CD4-positive, alpha-beta T cell treated with Interleukin-10 for 1 hour (primary cell): ENCODE results near the gene WBP4.

Experiments used
- DNase-seq: peaks from one replicate; pipeline ENCODE4 v3.0.0-alpha.2; 2020

Gene WBP4

DNA sequence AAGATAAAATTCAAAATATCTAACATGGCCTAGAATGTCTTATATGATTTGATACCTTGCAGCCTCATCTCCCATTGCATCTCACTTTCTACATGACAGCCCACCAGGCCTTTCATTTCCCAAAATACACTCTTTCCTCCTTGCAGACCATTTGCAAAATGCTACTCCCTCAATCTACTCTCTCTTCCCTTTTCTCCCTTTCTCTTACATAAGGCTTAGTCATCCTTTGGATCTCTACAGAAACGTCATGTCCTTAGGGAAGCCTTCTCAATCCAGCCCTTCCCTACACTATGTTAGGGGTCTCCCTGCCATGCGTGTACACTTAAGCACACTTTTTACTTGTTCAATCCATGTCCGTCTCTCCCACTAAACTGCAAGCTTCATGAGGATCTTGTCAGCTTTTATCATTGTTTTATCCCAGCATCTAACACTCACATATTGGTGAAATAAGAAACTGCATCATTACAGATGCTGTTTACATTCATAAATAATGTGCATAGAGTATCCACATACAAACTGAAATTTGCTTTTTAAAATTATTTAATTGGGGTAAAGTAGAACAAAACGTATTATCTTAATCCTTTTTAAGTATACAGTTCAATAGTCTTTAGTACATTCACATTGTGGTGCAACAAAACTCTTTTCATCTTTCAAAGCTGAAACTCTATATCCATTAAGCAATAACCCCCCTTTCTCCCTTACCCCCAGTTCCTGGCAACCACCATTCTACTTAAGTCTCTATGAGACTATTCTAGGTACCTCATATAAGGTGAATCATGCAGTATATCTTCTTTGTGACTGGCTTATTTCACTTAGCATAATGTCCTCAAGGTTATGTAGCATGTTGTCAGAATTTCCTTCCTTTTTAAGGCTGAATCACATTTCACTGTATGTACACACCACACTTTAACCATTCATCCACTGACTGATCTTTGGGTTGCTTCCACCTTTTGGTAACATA, 11.5 kb upstream of the WBP4 start:
- no peak for DNase-seq

GRCh38 chr13:41052441-41052840, 8.9 kb upstream of the WBP4 start:
- DNase-seq, result no peak

GRCh38 chr13:41053384-41053826, 7.9 kb upstream of the WBP4 start:
- DNase-seq, result peak; percentile 28

DNA sequence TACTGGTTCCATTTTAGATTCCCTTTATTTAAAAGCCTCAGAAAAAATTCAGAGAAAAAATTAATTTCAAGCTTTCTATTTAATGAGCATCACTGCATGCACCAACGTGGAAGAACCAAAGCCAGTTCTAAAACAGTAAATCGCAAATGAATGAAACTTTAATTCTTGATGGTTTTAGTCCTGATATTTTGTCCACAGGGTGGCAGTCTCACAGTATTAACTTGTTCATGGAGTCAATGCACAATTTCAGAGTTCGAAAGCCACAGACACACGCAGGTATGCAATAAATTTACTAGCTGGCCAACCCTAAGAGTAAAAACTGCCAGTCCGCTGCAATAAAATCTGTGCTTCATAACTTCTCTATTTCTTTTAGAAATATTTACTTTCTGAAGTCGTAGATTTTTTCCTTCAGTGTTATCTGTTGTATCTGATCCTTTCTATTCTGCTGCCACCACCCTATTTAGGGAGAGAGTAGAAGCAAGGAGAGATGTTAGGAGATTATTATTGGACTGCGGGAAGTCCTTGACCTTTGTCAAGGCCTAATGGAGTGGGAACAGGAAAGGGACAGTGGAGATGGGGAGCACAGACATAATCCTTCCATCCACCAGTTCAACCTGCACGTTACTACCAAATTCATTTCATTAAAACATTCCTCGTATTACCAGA, 7.0 kb upstream of the WBP4 start:
- peak; percentile 73 for DNase-seq

GRCh38 chr13:41054919-41055619, 6.2 kb upstream of the WBP4 start:
- no peak for DNase-seq

DNA sequence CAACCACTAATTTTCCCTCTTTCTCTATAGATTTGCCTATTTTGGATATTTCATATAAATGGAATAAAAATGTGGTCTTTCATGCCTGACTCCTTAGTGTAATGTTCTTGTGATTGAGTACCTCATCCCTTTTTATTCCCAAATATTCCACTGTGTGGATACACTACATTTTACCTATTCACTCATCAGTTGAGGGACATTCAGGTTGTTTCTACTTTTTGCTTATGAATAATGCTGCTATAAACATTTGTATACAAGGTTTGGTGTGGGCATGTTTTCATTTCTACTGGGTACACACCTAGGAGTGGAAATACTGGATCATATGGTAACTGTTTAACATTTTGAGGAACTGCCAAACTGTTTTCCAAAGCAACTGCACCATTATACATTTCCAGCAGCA, 5.1 kb upstream of the WBP4 start:
- no peak for DNase-seq

GRCh38 chr13:41056826-41057711, 4.2 kb upstream of the WBP4 start:
- DNase-seq, result no peak

GRCh38 chr13:41058295-41059070, 2.8 kb upstream of the WBP4 start:
- no peak for DNase-seq

- no peak for DNase-seq
Observed at GRCh38 chr13:41059456-41060081, 1.7 kb upstream of the WBP4 start.

DNA sequence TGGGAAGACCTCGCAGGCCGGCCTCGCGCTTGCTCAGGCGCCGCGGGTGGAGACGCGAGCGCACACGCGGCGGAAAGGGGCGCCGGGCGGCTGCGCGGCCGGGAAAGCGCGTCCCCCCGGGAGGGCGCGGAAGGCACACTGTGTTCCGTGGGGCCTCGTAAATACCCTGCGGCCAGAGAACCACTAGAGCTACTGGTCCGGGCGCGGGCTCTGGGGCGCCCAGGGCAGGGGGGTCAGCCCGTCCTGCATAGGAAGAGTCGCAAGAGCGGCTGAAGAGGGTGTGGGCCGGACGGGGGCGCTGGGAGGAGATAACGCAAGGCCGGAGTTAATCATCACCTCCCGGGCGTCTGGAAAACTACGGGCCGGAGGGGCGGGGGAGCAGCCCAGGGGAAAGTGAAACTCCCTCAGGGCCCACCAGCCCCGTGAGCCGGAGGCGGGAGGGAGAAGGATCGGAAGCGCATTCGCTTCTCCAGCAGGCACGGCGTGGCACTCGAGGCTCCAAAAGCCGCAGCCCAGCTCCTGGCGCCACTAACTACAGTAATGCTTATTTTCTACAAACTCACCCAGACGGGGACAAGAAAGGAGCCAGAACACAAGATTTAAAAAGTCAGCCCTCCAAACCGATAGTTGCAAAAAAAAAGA, 1.1 kb upstream of the WBP4 start:
- peak; percentile 72 for DNase-seq

- peak; percentile 85 for DNase-seq
Observed at GRCh38 chr13:41060724-41061074, 610 bp upstream of the WBP4 start.

GRCh38 chr13:41061914-41062837, 867 bp downstream of the WBP4 start:
- DNase-seq, result no peak

DNA sequence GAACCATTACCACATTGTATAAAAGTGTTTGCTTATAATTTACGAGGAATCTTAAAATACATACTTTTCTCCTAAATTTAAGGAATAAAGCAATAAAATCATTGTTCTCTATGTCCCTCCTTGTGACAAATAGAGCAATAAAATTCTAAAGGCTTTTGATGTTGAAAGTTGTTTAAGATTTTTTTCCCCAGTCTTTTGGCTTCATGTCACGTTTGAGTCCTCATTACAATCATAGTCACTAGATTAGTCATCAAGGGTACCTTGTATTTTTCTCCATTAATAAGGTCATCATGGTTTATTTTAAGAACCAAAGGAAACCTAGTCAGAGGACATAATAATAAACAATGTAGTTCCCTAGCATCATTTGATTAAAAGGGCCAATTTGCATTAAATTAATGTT, 3.2 kb downstream of the WBP4 start:
- DNase-seq, result no peak

DNA sequence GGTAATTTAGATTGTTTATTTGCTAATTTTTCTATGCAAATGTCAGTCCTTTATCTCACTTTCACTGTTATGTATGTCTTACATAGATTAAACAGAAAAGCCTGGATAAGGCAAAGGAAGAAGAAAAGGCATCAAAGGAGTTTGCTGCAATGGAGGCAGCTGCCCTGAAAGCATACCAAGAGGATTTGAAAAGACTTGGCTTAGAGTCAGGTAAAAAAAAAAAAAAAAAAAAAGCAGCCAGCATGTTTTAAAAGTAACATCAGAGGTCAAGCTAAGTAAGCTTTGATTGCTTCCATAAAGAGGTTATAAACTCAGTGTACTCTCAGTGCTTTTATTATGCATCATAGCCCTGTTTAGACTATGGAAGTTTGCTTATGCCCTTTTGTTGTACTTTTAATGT, 3.8 kb downstream of the WBP4 start:
- DNase-seq, result no peak

GRCh38 chr13:41074523-41074922, 13.2 kb downstream of the WBP4 start:
- no peak for DNase-seq

- peak; percentile 59 for DNase-seq
Observed at GRCh38 chr13:41075034-41075433, 13.7 kb downstream of the WBP4 start.

GRCh38 chr13:41075485-41075884, 14.2 kb downstream of the WBP4 start:
- no peak for DNase-seq

GRCh38 chr13:41077475-41077874, 16.2 kb downstream of the WBP4 start:
- DNase-seq, result no peak

DNA sequence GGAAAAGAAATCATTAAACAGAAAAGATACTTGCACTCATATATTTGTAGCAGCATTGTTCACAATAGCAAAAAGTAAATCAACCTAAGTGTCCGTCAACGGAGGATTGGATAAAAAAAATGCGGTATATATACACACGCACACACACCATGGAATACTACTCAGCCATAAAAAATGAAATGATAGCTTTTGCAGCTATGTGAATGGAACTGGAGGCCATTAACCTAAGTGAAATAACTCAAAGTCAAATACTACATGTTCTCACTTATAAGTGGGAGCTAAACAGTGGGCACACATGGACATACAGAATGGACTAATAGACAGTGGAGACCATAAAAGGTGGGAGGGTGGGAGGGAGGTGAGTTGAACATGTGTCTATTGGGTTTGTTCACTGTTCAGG, 18.4 kb downstream of the WBP4 start:
- no peak for DNase-seq
